T-helper 9 cell (primary cell): ENCODE results near the gene NUP210.

Experiments used
- DNase-seq: peaks from one replicate; pipeline ENCODE4 v3.0.0-alpha.2; 2020

Gene NUP210

GRCh38 chr3:13272831-13273603, 147.1 kb downstream of the NUP210 start:
- DNase-seq, result no peak

DNA sequence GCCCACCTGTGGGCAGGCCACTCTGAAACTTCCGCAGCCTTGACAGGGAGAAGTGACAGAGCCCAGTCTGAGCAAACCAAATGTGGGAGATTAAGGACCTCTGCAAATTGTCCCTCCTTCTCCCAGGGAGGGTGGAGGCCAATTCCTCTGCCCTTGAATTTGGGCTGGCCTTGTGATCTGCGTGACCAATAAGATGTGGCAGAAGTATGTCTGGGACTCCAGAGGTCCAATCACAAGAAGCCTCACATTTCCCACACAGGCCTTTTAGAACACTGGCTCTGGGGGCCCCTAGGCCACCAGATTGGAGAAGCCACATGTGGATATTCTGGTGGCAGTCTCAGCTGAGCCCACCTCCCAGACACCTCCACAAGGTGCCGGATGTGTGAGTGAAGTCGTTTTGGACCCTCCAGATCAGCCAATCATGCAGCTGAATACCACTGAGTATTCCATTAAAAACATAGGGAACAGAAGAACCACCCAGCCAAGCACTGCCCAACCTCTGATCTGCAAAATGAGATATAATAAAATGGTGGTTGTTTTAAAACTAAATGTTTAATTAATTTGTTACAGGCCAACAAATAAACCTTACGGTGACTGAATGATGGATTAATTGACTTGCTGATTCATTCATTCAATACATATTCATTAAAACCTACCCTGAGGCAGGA, 150.3 kb downstream of the NUP210 start:
- no peak for DNase-seq

GRCh38 chr3:13268961-13269441, 151.1 kb downstream of the NUP210 start:
- DNase-seq, result no peak

DNA sequence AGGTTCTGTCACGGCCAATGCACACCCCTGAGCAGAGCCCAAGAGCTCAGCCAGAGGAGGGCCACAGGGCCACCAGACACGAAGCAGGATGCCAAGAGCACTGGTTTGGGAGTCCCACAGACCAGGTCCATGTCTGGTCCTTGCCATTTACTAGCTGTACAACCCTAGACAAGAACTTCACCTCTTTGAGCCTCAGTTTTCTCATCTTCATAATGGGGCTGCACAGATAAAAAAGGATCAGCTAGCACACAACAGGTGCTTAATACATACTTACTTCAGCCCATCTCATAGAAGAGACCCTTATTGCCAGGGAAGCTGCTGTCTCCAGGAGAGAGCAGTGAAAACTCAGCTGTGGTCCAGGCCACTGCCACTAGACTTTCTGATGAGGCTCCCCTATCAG, 152.0 kb downstream of the NUP210 start:
- no peak for DNase-seq

DNA sequence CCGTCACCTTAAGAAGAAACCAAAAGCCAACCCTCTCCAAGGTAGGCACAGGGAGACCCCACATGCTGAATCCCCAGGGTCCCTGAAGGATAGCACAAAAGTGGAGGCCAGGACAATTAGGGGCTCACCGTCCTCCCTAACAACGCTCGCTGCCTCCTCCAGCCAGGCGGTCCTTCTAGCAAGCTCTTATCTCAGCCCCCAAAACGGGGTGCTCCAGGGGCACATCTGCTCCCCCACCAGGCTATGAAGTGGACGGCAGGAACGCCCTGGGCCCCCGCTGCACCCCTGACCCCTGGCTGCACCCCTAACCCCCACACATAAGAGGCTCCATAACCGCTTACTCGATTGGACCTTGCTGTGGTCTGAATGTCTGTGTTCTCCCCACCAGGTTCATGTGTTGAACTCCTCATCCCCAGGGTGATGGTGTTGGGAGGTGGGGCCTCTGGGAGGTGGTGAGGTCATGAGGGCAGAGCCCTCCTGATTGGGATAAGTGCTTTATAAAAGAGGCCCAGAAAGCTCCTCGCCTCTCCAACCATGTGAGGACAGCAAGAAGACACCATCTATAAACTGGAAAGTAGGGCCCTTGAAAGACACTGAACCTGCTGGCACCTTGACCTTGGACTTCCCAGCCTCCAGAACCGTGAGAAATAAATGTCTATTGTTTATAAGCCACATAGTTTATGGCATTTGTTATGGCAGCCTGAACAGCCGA, 153.3 kb downstream of the NUP210 start:
- no peak for DNase-seq
